Activated CD4-positive, alpha-beta T cell treated with anti-CD3 and anti-CD28 coated beads, Interleukin-2, amount 10 ng/mL, durations not matched to agents 24 days and 14 days (primary cell): ENCODE data around the gene APOLD1. TPM values are rescaled to one million over a fixed set of nuclear protein-coding genes. Genes with fewer than 3 reads are reported as not detected.

Experiments
- total RNA-seq: library from RNA; stranded (reverse); gene quantifications from 2 replicates; pipeline ENCODE4 v1.2.3, GENCODE V29; 2022

Gene APOLD1
- total RNA-seq, 1 donor from 2014 or later: 5.2 TPM

Other genes with a start within 250 kb of the APOLD1 start
- gene DUSP16, start 222.8 kb upstream of the APOLD1 start, total RNA-seq: 48.3 and 51.2 TPM in 2 replicates
- 17.3 TPM in 2 replicates for gene CREBL2, start 173.8 kb upstream of the APOLD1 start, total RNA-seq
- 9.4 and 12.1 TPM in 2 replicates for gene GPR19, start 89.5 kb upstream of the APOLD1 start, total RNA-seq
- gene CDKN1B, start 68.3 kb upstream of the APOLD1 start, total RNA-seq: 47.4 and 48.5 TPM in 2 replicates
- gene DDX47, start 27.7 kb downstream of the APOLD1 start, total RNA-seq: 123 and 133 TPM in 2 replicates
- not detected in 2 replicates for gene GPRC5A, start 105.9 kb downstream of the APOLD1 start, total RNA-seq
- gene GPRC5D, start 166.5 kb downstream of the APOLD1 start, total RNA-seq: not detected in 2 replicates
- gene HEBP1, start 214.6 kb downstream of the APOLD1 start, total RNA-seq: 12.0 and 13.8 TPM in 2 replicates